LNCAP (cell line): ENCODE results near the gene NOC3L.

Source experiments
- TF ChIP-seq, protein P1 (sequence below): fragments of 450-650 bp; IDR thresholded peaks from 2 replicates; pipeline ENCODE4 v1.5.1; 2017; ENCODE audit warnings: mild to moderate bottlenecking

NOC3L gene

DNA sequence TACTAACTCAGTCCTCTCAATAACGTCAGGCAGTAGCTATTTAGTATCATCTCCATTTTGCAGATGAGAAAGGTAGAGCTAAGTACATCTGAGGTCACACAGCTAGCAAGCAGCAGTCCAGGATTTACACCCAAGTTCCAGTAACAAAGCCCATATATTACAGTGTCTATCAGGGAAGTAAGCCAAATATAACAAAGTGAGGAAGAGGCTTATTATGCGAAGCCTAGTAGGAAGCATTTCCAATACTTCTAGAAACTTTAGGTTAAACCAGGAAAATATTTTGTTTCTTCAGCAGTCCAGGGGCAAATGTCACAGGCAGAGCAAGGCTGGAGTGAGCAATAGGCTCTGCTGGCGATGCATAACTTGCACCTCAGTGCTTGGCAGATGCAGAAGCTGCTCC, 53.9 kb downstream of the NOC3L start:
- TF ChIP-seq, protein P1, sequence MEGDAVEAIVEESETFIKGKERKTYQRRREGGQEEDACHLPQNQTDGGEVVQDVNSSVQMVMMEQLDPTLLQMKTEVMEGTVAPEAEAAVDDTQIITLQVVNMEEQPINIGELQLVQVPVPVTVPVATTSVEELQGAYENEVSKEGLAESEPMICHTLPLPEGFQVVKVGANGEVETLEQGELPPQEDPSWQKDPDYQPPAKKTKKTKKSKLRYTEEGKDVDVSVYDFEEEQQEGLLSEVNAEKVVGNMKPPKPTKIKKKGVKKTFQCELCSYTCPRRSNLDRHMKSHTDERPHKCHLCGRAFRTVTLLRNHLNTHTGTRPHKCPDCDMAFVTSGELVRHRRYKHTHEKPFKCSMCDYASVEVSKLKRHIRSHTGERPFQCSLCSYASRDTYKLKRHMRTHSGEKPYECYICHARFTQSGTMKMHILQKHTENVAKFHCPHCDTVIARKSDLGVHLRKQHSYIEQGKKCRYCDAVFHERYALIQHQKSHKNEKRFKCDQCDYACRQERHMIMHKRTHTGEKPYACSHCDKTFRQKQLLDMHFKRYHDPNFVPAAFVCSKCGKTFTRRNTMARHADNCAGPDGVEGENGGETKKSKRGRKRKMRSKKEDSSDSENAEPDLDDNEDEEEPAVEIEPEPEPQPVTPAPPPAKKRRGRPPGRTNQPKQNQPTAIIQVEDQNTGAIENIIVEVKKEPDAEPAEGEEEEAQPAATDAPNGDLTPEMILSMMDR, result no peak

DNA sequence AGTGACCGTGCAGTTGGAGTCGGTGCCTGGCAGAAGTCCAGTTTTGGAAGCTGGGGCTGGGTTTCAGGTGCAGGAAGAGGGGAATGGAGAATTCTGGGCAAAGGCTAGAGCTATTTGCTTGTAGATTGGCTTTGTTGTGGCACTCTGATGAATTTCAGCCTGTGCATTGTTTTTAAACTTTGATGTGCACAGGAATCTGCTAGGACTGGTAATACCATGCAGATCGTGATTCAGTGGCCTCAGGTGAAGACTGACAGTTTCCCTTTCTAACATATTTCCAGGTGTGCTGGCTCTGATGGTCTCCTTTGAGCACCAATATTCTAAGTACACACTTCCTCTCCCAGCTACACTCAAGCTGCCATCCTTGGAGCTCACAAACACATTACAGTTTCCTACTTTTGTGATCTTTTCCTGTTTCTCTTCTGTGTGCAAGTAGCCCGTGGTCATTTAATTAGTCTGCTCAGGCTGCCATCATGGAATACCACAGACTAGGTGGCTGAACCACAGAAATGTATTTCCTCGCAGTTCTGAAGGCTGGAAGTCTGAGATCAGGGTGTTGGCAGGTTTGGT, 55.6 kb downstream of the NOC3L start:
- TF ChIP-seq, protein P1, result no peak

DNA sequence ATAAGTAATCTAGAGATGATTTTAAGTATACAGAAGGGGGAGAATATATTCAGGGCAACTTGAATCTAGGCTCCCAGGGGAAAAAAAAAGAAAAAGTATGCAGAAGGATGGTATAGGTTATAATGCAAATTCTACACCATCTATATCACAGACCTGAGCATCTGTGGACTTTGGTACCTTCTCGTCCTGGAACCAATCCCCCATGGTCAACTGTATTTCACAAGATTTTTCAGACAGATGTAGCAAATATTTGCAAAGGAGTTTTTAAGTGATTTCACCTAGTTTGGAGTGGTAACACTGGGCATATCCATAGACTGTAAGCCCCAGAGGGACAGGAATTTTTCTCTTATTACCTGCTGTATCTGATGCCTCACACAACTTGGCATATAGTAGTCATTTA, 58.8 kb downstream of the NOC3L start:
- TF ChIP-seq, protein P1, result no peak

DNA sequence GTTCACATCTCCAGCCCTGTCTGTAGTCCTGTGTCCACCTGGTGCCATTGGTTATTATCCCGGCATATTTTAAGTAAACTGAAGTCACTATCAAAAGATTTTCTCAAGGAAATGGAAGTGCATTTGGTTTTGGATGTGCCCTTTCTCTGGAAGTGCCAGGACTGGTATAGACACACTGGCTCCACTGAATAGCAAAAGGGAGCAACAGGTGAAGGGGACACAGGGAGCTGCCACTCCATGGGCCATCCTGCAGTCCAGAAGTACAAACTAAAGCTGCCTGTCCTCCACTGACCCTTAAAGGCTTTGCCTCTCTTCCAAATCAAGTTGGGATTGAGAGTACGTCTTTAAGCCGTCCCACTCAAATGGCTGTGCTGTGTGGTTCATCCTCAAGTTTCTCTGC, 62.7 kb downstream of the NOC3L start:
- TF ChIP-seq, protein P1, result no peak

DNA sequence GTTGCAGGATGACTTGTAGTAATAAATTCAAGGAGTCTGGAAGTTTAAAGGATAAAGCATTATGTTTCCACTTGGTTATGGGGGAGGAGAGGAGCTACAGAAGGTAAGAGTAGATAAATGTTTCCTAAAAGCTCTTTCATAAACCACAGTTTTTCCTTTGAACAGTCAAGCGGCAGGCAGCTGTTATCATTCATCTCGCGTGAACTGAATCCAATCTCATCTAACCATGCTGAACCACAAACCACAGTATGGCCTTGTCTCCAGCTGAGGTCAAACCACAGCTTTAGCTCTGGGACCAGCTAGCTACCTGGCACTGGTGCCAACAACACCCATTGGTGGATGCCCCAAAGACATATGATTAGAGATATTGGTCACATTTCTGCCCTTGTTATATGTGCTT, 63.3 kb downstream of the NOC3L start:
- TF ChIP-seq, protein P1, result no peak

DNA sequence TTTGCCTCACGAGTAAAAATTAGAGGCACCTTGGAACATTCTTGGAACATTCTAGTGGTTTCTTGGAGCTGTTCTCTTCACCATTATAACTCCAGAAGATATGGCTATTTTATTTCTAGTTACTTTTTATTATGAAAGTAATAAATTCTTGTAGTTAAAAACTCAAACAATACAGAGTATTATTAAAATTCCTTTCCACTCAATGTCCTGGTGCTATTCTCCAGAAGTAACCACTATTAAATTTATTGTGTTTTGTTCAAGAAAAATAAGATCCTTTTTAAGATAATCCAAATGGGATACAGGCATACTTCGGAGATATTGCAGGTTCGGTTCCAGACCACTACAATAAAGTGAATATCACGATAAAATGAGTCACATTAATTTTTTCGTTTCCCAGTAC, 68.6 kb downstream of the NOC3L start:
- TF ChIP-seq, protein P1, result no peak

DNA sequence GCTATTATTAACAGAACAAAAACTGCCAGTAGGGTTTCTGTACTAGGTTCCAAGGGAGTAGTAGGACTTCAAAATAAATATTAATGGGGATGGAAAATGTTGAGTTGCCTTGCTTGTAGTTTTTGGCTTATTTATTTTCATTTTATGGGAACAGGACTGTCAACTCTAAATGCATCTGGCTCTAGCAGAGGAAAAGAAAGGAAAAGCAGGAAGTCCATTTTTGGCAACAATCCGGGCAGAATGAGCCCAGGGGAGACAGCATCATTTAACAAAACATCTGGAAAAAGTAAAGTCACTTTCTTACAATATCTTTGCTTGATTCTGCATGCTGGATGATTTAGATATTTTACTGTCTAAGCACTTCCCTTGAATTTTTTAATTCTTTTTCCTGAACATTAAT, 69.4 kb downstream of the NOC3L start:
- TF ChIP-seq, protein P1, result no peak
